OCI-M1 (cell line): ENCODE results near the gene XBP1.
A peak's percentile ranks its signal among the peaks of the same experiment; 100 is the strongest.
"Not testable (repeated sequence)": the region's sequence is repeated elsewhere in the genome, so short reads cannot be mapped to it uniquely, and the experiment has no call there.

Experiments used
- DNase-seq: peaks from one replicate; lab custom pipeline; 2025; lab: John Stamatoyannopoulos, UW

Gene XBP1

DNA sequence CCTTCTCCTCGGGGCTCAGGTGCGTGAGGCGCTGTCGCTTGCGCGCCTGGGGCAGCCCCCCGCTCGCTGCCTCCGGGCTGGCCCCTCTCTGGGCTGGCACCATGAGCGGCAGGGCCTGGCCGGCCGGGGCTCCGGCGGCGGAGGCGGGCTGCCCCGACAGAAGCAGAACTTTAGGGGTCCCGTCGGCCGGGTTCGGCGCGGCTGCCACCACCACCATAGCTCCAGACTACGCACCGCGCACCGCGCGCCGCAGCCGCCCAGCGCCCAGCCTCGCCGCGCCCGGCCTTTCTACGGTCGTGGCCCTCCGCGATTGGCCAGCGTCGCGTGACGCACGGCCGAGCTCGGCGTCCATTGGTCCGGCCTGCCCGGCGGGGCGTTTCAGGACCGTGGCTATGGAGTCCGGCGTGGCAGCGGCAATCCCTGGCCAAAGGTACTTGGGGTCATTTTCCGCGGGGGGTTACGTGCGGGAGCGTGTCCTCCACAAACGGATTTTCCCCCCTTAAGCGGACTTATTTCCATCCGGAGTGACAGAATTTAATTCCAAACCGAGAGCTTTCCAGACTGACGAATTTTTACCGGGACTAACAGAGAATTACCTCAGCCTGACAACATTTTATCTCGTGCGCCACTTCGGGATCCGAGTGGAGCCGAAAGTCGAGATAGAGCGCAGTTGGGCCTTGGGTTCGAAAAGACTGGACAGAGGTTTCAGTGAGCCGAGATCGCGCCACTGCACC is at the start of gene XBP1:
Gene XBP1, minus strand, starts transcription at position 262 of the 734 bp plus-strand sequence.
- DNase-seq, result peak; percentile 97

DNA sequence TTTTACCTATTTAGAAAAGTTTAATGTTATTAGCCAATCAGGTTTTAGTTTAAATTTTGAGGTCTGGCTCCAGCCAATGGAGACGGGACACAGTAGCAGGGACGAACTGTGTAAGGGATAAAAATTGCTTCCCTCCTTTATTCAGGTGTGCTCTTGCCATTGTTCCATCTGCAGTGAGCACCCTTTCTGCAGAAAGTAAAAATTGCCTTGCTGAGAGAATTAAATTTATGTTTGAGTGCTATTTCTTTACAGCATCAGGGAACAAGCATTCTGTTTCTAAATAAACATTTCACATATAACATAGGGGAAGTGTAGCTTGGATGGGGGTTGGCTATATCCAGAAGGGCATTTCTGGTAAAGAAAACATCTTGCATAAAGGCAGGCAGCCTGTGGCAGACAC is 46.6 kb upstream of the XBP1 start:
- DNase-seq, result no peak

DNA sequence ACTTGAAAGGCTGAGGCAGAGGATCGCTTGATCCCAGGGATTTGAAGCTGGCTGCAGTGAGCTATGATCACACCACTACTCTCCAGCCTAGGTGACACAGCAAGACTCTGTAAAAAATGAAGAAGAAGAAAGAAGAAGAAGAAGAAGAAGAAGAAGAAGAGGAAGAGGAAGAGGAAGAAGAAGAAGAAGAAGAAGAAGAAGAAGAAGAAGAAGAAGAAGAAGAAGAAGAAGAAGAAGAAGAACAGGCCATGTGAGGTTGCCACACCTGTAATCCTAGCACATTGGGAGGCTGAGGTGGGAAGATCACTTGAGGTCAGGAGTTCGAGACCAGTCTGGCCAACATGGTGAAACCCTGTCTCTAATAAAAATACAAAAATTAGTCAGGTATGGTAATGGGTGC is 43.9 kb upstream of the XBP1 start:
- DNase-seq, result not testable (repeated sequence)

DNA sequence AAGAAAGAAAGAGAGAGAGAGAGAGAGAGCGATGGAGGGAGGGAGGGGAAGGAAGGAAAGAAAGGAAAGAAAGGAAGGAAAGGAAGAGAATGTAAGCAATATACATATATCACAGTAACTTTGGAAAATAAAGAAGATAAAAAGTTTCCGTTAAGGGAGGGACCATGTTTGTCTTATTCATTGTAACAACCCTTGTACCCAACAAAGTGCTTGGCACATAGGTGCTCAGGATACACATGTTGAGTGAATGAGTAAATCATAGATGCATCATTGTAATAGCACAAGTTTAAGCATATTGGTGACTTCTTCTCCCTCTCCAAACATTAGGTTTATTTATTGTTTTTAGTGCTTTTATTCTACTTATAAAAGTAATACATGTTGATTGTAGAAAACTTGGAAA is 43.3 kb upstream of the XBP1 start:
- DNase-seq, result no peak

DNA sequence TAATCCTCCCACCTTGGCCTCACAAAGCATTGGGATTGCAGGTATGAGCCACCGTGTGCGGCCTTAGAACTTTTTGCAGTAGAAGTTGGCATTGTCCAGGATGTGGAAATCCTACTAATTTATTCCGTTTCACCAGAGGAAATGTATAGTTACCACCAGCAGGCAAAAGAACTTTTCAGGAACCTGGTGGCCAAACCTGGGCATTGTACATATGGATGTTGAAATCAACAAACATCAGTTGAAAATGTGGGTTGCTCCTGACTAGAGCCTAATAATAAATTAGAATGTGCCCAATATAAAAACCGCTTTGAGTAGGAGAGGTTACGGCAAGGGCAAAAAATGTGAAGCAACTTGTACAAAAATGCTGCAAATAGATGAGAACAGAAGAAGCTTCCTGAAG is 40.7 kb upstream of the XBP1 start:
- no peak for DNase-seq

DNA sequence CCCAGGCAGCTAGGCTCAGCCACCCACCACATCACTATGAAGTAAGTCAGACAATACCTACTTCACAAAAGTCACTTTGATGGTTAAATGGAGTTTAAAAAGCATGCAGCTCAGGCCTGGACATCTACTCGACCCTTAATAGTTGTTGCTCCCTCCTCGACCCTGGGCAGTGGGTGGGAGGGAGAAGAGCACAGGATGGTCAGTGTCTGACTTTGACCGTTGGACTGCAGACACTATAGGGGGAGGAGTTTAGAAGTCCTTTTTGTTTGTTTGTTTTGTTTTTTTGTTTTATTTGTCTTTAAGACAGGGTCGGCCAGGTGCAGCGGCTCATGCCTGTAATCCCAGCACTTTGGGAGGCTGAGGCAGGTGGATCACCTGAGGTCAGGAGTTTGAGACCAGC is 38.6 kb upstream of the XBP1 start:
- DNase-seq, result no peak

DNA sequence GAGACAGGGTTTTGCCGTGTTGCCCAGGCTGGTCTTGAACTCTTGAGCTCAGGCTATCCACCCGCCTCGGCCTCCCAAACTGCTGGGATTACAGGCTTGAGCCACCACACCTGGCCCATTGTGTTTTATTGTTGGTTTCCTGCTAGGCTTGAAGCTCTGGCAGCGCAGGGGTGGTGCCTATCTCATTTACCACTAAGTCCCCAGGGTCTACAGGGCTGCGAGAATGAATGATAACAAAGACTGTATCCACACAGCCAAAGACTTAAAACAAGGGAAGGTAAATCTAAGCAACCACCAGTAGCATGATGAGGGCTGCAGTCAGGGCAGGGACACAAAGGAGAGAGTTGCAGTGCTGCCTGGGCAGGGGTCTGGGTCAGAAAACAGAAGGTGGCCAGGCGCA is 37.3 kb upstream of the XBP1 start:
- DNase-seq, result no peak

DNA sequence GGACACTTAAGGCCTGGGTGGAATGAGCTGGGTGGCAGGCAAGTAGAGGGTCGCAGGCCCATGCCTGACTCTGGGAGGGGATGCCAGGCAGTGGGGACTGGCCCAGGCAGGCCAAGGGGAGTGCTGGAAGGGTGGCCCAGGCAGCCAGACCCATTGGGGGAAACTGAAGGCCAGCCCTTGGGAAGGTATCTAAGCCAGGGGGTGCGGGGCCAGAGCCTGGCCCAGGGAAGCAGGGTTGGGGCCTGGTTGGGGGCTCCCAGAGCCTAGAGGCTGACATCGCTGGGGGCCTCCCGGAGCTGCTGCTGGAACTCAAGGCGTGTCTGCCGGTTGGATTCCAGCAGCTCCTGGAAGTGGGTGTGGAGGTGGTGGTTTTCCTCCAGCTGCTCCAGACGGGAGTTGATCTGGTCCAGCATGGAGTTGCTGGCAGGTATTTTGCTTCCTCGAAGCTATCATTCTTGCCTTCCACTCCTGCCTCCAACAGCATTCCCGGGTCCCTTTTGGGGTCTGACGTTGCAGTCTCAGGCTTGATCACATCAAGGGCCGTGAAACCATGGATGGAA is 35.3 kb upstream of the XBP1 start:
- DNase-seq, result no peak

DNA sequence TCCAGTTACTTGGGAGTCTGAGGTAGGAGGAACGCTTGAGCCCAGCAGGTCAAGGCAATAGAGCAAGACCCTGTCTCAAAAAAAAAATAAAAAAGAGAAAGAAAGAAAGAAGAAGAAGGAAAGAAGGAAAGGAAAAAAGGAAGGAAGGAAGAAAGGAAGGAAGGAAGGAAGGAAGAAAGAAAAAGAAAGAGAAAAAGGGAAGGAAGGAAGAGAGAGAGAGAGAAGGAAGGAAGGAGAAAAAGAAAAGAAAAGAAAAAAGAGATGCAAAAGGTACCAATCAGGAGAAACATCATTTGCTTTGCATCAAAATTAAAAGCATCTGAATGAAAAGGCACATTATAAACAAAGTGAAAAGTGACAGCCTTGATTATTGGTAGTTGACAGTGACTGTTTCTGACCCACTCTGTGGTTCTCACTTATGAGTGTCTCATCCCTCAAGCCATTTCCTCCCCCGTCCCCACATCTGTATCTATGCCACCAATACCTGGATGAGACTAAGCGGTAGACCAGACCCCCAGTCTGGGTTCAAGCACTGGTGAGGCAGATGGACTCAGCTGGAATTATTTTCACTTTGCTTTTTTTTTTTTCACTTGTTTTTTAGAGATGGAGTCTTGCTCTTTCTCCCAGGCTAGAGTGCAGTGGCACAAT is 33.0 kb upstream of the XBP1 start:
- no peak for DNase-seq

DNA sequence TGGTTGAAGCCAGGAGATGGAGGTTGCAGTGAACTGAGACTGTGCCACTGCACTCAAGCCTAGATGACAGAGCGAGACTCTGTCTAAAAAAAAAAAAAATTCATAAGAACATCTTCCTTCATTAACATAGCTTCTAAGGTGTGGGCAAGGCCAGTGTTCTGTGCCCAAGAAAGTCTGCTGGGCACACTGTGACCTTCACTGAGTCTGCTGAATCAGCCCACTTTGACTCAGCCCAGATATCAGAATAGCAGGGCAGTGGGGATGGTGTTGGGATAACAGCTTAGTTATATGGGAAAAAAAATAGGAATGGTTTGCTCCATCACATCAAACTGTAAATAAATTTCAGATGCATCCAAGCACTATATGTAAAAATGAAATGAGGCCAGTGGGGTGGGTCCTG is 32.4 kb upstream of the XBP1 start:
- DNase-seq, result no peak

DNA sequence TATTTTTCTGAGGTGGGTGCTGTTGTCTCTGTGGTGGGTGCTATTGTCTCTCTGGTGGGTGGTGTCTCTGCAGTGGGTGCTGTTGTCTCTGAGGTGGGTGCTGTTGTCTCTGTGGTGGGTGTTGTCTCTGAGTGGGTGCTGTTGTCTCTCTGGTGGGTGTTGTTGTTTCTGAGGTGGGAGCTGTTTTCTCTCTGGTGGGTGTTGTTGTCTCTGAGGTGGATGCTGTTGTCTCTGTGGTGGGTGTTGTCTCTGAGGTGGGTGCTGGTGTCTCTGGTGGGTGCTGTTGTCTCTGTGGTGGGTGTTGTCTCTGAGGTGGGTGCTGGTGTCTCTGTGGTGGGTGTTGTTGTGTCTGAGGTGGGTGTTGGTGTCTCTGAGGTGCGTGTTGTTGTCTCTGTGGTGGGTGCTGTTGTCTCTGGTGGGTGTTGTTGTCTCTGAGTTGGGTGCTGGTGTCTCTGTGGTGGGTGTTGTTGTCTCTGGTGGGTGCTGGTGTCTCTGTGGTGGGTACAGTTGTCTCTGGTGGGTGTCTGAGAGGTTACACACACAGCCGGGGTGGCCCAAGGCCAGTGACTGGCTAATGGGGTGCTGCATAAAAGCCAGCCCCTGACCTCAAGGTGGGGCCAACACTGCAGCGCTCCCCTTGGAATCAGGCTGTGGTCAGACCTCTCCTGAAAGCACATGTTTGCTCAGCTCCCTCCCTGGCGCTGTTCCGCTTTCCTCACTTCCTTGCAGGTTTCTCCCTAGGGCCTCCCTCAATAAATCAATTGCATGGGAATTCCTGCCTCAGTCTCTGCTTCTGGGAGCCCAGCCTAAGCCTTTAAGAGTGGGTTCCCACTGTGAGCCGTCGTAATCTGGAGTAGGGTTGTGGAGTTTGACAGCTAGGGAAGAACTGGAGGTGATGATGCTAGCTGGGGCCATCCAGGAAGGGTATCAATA is 31.0 kb upstream of the XBP1 start:
- no peak for DNase-seq

DNA sequence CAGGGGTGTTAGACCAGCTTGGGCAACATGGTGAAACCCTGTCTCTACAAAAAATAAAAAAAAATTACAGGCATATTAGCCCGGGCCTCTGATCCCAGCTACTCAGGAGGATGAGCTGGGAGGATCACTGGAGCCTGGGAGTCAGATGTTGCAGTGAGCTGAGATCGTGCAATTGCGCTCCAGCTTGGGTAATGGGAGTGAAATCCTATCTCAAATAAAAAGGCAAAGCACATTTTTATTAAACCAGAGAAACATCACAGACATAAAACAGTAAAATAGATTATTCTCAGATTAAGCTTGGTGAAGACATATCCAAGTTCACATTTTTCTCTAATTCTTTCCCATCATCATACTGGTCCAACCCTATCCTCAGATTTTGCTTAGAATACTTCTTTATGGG is 30.1 kb upstream of the XBP1 start:
- no peak for DNase-seq

DNA sequence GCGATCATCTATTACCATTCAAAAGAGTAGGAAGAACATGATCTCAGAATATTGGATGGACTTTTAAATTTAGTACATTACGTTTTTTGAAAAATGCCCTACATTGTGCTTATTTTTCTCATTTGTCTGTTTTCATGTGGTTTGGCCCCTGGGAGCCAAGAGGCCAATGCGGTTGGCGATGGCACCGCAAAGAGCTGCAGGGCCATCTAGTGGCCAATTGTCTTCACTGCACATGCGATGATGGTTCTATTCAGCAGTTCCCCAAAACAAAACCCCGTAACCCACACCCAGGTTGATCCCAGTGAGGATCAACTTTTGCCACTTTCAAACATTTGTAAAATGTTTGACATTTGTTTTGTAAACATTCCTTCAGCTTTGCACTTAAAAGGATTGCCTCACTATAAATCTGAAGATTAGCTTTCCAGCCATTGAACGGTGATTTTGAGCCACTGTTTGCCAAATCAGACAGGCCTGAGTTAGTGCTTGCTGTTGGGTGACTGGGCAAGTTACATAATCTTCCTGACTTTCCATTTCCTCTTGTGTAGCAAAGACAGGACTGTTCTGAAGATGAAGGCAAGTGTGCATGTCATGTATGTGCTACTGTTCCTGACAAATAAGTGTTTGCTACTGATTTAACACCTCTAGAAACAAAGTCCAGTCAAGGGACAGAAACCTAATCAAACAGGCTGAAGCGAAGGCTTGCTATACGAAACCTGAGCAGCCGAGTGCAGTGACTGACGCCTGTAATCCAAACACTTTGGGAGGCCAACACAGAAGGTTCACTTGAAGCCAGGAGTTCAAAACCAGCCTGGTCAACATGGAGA is 29.2 kb upstream of the XBP1 start:
- DNase-seq, result peak; percentile 89

DNA sequence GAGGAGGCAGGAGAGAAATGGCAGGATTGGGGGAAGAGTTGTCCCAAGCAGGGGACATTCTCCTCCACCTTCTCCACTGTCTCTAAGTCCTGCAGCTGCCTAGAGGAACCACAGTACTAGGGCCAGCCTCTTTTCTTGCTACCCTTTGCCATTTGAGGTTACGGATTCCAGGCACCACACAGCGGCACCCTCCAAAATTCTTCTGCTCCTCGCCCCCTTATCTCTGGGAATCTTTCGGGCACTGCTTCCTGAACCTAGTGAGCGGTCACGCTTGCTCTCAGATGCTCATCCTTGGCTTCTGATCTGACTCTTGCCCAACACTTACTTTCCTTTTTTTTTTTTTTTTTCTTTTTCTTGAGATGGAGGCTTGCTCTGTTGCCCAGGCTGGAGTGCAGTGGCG is 26.6 kb upstream of the XBP1 start:
- DNase-seq, result no peak

DNA sequence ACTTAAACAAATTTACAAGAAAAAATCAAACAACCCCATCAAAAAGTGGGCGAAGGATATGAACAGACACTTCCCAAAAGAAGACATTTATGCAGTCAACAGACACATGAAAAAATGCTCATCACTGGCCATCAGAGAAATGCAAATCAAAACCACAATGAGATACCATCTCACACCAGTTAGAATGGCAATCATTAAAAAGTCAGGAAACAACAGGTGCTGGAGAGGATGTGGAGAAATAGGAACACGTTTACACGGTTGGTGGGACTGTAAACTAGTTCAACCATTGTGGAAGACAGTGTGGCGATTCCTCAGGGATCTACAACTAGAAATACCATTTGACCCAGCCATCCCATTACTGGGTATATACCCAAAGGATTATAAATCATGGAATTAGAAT is 26.1 kb upstream of the XBP1 start:
- DNase-seq, result not testable (repeated sequence)

DNA sequence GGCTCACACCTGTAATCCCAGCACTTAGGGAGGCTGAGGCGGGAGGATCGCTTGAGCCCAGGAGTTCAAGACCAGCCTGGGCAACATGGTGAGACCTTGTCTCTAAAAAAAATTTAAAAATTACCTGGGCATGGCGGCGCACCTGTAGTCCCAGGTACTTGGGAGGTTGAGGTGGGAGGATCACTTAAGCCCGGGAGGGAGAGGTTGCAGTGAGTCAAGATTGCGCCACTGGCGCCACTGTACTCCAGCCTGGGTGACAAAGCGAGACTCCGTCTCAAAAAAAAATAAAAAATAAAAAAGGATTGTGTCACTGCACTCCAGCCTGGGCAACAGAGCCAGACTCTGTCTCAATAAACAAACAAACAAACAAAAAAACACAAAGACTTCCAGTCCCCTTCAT is 24.1 kb upstream of the XBP1 start:
- not testable (repeated sequence) for DNase-seq

DNA sequence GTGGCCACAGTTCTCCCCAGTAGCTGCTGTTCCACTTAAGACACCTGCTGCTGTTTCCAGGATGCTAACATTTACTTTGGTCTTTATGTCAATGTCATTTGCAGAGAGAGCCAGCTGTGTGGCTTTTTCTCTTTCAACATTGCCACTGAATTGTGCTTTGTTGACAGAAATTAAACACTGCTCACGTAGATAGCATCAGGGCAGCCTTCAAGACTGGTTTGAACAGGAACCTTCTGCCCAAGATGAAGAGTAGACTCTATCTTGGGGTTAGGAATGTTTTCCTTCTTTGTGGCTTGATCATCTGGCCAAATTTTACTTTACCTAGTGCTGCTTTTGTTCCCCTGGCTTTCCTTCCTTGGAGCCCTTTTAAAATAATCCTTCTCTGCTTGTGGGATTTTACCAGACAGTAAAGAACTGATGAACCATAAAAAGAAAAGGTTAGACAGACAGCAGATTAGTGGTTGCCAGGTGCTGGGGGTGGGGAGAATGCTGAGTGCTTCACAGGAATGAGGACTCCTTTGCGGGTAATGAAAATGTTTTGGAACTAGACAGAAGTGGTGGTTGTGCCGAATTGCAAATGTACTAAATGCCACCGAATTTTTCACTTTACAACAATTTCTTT is 22.7 kb upstream of the XBP1 start:
- DNase-seq, result peak; percentile 25

DNA sequence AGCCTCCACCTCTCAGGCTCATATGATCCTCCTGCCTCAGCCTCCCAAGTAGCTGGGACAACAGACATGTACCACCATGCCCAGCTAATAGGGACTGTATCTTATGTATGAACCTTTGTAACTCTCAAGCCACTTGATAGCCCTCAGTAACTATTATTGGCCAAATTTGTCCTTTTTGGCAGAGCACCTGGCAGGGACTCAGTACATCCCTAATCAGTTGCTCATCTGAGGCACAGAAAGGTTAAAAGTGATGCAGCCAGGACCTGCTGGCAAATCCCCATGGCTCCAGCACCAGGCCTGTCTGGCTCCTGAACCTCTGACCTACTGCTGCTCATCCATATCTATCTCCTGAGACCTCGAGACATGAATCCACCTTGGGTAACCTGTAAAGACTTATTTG is 21.1 kb upstream of the XBP1 start:
- no peak for DNase-seq

DNA sequence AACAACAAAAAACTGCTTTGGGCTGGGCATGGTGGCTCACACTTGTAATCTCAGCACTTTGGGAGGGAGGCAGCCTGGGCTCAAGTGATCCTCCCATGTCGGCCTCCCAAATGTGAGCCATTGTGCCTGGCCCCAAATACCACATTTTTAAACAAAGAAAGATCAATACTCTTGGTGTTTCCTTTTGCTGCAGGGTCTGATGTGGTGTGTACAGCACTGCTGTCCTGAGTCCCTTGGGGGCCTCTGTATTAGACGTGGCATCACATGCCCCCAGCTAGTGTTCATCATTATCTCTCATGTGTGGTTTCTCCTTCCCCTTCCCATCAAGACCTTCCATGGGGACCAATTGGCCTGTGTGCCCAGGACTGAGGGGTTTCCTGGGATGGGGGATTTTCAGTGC is 20.5 kb upstream of the XBP1 start:
- no peak for DNase-seq

DNA sequence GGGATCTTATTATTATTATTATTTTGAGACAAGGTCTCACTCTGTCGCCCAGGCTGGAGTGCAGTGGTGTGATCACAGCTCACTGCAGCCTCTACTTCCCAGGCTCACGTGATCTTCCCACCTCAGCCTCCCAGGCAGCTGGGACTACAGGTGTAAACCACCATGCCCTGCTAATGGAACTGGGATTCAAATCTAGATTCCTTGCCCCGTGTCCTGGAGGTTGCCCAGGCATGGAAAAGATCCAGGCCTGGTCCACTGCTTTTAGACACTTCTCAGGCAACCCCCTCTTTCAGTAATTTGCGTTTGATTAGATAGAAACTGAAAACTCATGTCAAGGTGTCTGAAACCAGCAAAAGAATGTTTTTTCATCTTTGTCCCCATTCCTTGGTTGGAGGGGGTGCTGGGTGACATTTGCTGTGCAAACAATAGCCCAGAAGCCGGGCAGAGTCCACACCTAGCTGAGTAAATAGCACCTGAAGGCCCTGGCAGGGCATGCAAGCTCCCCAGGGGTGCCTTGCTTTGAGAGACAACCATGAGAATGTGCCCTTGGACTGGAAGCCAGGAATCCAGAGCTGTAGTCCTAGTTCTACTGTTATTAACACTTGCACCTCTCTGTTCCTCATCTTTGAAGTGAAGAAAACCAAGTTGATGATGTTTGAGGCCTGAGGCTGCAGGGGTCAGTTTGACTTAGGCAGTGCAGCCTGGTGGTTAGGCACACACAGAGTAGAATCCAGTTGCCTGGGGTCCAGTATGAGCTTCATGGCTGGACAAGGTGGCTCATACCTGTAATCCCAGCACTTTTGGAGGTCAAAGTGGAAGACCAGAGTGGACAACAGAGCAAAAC is 19.1 kb upstream of the XBP1 start:
- no peak for DNase-seq
